Activated gamma-delta T cell treated with Interleukin-2 at 50 U/mL for 16 hours (primary cell): Measurements from ENCODE around the gene TLE3.
A peak's percentile ranks its signal among the peaks of the same experiment; 100 is the strongest.

Source experiments
- DNase-seq: peaks from one replicate; pipeline ENCODE4 v3.0.0-alpha.2; 2020

The TLE3 gene

DNA sequence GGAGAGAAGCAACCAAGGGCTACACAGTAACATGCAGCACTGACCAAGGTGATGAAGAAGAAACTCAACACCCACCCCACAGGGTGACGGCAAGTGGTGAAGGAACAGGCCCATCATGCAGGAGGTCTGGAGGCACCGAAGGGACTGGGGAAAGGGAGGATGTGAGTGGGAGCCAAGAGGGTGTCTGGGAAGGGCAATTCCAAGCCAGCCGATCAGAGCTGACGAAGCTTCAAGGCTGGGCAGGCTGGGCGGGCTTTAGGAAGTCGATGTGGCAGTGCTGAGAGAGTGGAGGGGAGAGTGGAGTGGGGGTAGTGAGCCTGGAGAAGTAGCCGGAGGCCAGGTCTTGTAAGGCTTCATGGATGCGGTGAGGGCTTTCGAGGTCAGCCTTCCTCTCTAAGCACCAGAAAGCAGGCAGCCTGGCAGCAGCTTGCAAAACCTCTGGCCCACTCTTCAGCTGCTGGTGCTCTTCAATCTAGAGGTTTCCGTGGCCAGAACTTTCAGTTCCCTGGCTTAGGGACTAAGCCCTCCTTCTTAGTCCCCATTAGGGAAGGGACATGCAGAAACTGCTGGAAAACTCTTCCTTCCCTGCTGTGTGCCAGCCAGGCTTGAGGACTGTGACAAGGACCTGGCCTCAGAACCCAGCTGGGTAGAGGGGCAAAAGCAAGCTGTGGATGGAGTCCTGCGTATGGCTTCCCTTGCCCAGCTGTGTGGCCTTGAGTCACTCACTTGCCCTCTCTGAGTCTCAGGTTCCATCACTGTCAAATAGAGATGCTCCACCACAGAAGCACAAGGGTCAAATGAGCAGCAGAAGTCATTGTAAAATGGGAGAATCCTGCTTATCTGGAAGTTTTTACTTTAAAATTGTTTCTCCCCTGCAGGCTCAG, 72.1 kb downstream of the TLE3 start:
- DNase-seq = no peak

DNA sequence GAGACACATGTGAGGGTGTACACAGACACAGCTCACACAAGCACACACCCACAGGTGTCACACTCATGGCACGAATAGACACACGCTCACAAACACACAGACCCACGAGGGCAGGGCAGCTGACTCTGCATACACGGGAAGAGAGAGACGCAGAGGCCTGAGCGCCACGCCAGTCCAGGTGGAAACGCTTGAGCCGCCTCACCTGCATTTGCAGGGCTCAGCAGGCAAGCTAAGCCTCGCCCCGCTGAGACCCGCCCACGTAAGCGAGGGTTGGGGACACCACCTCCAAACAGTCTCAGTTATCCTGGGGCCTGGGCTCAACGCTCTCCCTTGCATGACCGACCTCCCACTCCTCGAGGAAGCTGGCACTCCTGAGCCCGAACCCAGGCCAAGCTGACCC, 73.2 kb downstream of the TLE3 start:
- no peak for DNase-seq

DNA sequence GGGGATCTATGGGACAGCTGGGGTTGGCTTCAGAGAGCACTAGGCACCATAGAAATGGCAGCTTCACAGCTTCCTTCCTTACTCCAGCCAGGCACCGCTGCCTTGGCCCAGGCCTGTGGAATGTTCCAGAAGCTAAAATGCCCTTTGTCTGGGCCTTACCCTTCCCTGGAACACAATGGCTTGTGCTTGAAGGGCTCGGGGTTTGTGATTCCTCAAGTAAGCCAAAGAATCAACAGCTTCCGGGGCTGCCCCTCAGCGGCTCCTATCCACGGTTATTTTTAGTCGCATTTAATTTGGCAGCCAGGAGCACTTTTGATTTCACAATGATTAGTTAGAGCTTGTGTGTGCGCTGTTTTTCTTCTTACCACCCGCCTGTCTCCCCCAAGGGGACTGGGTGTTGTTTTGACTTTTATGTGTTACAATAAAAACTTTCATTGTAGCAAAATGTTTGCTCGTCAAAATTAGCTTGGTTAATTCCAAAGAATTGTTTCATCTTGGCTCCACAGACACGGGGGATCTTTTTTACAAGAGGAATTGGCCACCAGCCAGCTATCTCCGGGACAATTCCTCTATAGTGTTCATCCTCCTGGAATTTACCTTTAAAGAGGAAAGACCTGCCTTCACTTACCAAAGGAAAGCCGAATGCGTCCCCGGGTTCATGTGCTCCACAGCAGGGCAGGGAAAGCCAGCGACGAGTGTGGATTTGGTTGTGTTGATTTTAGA, 73.8 kb downstream of the TLE3 start:
- DNase-seq = no peak

DNA sequence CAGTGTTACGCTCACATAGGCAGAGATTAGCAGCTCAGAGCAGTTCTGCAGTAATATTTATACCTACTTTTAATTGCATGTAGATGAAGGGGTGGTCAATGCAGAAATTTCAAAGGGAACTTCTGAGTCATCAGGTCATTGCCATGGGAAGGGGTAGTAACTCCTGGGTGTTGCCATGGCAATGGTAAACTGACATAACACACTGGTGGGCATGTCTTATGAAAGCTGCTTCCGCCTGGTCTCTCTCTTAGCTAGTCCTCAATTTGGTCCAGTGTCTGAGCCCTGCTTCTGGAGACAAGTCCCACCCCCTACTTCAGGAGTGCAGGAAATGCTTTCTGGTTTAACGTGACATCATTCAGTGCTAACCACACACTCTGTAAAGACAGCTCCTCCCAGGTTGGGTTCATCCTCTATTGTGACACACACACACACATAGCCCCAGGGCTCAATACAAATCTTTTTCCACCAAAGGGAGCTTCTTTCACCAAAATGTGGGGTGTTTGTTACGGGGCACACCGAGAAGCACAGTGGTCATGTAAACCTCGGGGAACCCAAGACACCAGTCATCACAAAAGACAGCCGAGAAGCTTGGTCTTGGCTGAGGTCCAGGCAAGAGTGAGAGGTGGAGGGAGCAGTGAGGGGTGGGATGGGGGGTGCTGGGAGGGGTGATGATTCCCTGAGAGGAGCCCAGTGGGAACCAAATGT, 74.5 kb downstream of the TLE3 start:
- DNase-seq = peak; percentile 57

DNA sequence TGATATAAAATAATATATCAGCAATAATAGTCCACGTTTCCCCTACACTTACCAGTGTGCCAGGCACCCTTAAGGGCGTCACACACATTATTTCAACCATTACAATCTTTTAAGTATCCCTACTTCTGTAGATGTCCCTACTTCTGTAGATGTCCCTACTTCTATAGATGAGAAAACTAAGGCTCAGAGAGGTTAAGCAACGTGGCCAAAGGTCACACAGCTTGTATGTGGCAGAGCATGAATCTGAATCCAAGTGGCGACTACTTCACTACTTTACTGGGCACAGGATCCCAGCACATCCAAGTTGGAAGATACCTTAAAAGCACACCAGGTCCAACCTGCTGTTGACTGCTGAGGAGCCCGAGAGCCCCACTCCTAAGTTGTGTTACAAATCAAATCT, 77.5 kb downstream of the TLE3 start:
- no peak for DNase-seq

DNA sequence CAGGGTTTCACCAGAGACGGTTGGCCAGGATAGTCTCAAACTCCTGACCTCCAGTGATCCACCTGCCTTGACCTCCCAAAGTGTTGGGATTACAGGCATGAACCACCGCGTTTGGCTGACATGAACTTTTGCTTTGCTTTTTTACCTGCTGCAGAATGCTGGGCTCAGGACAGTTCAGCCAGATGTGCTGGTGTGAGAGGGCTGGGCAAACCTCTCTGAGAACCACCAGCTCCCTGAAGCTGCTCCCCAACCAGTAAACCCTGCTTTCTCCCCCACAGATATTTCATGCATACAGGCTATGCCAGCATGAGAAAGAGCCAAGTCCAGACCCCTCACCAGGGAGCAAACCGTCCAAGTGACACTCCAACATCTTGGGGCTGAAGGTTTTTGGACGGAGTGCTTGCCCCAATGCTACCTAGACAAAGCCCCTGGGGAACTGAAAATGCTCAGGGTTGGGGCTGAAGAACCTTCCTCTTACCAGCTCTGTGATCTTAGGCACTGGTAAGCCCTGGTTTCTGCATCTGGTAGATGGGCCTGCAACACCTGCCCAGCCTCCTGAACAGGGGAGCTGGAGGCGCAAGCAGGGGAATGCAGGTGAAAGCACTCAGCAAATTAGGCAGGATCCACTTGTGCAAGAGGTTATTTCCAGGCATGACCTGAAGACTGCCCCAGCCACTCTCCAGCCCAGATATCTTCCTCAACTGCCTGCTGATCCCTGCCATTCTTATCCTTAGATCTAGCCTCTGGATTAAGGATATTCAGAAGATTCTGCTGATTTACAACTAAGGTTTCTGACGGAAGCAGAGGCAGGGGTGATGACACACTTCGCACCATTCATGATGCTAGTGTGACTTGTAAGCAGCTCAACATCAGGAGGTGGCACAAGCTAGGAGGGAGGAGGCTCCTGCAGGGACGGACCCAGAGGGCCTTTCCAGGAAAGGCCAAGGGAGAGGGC, 78.8 kb downstream of the TLE3 start:
- no peak for DNase-seq

DNA sequence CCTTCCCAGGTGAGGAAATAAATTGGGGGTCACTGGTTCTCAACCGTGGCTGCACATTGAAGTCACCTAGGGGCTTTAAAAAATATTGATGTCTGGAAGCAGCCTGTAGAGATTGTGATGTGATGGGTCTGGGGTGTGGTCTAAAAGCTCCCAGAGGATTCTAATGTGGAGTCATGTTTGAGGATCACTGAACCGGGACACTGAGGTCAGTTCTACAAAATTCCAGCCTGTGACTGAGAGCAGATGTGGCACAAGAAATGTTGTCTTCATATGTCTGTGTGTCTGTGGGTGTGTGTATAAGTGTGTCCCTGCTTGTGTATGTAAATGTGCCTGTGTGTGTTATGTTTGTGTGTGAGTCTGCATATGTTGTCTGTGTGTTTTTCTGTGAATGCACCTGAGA, 79.9 kb downstream of the TLE3 start:
- DNase-seq = no peak

DNA sequence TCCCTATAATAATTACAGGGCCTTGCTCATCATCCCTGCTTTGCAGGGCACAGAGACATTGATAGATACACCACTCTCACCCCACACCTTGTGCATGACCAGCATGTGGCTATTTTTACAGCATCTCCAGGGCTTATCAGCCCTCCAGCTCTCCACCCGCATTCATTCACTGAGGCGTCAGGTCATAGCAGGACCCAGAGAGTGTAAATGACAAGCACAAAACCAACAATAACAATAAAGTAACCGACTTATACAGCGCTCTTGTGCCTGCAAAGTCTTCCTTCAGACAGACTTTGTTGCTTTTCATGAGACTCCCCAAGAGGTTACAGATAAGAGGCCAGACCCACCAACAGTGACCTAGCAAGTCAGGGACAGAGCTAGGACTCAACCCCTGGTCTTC, 80.7 kb downstream of the TLE3 start:
- no peak for DNase-seq

DNA sequence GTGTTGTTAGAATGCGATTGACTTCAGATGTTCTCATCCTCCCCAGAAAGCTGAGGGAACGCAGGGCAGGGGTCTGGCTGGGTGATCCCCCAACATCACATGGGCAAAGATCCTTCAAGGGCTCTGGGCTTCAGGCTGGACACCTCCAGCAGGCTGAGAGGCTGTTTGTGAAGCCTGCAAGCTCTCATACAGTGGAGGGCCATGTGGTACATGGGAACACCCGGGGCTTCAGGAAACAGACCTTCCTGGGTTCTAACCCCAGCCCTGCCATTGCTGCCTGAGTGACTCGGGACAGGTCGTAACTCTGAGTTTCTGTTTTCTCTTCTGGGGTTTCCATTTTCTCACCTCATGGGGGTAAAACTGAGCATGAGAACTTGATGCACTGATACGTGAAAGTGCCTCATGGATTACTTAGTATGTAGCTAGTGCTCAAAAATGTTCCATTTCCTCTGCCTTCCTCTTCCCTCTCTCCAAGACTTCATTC, 81.2 kb downstream of the TLE3 start:
- no peak for DNase-seq

DNA sequence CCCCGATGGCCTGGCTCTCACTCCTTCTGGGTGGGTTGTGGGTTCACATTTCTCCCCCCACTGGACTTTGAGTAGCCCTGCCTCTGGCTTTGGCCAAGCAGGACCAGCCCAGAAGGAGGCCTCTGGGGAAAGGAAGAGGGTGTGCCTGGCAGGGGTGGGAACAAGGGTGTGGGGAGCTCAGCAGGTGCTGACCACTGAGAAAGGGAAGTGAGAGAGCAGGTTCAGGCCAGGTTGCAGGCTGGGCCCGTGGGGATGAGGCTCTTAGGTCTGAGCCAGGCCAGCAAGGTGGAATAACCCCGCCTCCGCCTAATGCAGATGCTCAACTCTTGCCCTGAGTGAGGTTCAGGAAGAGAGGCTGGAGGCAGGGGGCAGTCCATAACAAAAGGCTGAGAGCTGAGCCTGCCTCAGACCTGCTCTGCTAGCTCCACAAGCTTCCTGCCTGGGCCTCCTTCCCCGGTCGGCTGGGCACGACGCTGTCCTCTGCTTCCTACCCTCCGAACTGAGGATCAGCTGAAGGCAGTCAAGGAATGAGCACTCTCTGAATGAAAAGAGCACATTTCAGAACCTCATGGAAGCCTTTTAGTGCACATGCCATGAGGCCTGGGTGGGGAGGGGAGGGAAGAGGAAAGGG, 82.7 kb downstream of the TLE3 start:
- DNase-seq = no peak

DNA sequence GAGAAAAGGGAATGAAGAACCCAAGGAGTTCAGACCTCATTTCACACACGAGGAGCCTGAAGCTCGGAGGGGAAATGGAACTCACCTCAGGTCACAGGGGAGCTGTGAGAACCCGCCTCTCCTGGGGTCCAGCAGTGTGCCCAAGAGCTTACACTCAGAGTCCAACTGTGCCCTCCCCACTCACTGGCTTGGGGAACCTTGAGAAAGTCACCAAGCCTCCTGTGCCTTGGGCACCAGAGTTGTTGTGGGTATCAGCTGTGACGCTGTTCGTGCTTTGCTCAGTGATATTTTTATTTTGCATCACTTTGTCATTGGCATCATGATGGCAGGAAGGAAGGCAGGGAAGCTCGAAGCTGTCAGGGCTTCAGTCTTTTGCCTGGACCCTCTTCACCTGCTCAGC, 83.4 kb downstream of the TLE3 start:
- DNase-seq = no peak

DNA sequence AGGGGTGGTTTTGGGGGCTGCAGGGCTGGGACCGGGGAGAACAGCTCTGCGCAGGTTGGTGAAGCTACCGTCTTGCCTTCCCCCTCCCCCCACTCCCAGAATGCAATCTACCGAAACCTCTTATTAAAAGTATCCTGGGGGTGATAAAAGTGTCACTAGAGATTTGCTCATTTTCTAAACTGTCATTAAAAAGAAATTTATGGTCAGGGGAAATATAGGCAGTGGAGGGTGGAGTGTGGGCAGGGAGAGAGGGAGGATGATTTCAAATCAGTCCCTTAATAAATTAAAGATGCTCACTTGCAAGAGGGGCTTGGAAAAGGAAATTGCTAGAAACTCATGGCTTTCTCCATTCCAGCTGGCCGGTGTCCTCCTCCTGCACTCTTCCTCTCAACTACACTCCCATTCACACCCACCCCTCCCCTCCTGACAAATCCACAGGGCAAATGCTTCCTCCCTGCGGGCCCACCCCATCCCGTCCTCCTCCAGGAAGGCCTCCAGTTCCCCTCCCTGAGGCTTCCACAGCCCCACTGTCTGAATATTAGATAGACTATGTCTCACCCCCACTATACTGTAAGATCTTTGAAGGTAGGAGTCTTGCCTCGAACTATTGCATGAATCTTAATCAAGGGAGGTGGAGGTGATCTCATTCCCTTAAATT, 83.9 kb downstream of the TLE3 start:
- DNase-seq = no peak

DNA sequence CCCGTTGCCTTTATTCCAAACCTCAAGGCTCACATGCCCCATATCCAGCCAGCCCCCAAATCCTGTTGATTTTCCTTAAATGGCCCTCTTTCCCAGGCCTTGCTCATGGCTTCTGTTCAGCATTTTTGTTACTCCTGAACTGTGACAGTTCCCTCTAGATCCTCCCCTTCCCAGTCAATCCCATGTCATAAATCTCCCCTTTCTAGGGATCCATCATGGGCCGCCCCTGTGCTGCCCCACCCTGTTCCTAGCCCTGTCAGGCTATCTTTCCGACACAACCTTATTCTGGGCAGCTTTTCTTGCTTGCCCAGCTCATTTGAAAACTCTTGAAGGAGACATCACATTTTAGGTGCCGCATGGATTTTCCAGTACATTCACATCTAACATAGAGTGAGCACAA, 84.8 kb downstream of the TLE3 start:
- no peak for DNase-seq

DNA sequence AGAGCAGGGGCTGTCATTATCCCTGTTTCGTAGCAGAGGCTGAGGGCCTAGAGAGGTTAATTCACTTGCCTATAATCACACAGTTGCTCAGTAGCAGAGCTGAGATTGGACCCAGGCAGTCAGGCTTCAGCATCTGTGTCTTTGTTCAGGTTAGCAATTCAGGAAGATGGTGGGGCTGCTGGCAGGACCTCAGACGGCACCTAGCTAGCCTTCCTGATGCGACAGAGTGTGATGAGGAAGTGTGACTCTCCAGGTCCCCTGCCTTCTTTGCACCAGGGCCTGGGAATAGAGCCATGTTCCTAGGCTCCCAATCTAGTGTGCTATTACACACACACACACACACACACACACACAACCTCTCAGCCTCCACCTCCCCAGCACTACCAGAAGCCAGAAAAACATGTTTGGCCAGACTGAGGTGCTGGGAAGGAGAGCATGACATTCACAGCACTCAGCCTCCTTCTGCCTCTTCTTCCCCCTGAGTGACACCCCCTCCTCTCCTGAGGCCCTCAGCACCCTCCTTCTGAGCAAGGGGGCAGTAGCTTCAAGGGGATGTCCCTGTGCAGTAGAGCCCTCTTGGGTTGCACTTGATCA, 88.9 kb downstream of the TLE3 start:
- DNase-seq = no peak

DNA sequence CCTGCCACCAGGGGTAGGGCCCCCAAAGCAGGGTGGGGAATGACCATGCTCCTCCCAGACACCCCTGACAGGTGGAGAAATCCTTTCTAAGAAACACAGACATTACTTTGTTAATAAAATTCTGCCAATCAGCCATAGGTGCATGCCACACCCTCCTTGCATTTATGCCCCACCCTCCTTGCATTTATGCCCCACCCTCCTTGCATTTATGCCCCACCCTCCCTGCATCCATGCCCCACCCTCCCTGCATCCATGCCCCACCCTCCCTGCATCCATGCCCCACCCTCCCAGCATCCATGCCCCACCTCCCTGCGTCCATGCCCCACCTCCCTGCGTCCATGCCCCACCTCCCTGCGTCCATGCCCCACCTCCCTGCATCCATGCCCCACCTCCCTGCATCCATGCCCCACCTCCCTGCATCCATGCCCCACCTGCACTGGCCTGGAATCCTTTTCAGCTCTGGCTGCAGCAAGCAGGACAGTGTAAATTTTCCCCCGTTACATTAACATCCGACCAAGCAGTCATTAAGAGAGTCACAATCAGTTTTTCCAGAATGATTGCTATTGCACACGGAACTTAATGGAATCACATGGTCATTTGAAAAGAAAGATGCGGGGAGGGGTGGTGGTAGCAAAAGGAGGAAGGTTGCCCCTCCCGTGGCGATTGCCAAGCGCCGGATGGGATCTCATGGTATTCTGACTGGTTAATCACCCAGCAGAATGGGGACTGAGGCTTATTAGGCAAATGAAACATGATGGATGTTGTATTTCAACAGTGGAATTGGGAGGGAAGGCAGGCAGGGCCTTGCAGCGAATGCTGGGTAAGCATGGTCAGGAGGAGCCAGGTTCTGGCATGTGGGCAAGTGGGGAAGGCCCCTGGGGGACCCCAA, 91.2 kb downstream of the TLE3 start:
- no peak for DNase-seq

DNA sequence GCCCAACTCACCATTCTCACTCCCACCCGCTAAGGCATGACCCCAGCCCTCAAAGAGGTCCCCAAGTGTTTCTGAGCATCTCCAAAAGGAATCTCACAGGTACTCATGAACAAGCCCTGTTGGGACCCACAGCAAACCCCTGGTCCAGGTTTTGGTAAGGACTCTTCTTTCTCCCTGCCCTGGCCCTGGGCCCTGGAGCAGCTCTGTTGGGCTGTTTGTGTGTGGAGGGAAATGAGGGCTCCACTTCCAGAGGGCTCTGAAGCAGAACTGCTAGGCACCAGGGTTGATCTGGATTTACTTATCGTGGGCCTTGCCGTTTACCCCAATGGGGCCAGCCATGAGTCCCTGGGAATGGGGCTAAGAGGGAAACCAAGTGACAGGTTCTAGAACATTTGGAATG, 92.9 kb downstream of the TLE3 start:
- no peak for DNase-seq

DNA sequence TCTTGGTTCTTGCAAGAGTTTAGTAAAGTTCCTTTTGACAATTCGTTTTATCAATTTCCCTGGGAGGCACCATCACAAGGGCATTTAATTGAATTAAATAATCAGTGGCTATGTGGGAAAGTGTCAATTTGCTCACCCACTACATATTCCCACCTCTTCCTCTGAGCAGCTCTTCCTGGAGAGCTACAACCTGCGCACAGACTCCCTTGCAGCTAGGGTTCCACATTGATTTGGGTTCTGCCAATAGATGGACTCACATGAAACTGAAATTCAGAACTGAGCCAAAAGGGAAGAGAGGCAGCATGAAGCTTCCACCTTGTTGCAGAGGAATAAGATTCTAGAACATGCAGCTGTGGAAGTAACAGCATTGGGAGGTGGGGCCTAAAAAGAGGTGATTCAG, 94.8 kb downstream of the TLE3 start:
- no peak for DNase-seq

DNA sequence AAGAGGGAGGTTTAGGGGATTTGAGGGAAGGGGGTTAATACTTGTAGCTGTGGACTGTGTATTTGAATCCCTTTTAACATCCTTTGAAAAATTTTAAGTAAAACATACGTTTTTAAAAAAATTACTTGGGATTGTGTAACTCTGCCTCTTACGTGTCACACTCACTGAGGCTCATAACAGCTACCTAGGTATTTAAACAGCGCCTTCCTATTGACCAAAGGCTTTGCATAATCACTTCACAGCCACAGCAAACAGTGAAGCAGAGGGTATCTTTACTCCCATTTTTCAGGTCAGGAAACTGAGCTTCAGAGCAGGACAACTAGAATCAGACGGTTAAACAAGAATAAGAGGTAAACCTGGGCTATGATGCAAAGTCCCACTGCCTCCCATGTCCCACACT, 95.9 kb downstream of the TLE3 start:
- no peak for DNase-seq

DNA sequence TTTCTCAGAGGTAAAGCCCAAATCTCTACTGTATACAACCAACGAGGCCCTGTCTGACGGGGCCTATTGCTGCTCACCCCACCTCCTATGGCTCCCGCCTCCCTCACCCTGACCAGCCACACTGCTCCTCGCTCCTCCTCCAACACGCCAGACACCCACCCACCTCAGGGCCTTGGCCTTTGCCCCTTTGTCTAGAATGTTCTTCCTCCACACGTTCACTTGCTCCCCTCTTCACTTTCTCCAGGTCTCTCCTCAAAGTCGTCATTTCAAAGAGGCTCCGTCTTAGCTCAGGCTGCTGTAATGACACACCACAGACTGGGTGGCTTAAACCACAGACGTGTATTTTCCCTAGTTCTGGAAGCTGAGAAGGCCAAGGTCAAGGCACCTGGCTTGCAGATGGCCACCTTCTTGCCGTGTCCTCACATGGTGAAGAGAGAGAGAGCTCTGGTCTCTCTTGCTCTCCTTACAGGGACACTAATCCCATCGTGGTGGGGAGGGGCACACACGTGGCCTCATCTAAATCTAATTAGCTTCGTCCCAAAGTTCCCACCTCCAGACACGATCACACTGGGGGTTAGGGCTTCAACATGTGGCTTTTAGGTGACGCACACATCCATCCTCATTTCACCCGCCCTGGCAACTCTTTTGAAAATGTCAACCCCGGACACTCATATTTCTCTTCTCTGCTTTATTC, 98.2 kb downstream of the TLE3 start:
- no peak for DNase-seq
